T-helper 22 cell (primary cell): ENCODE data around the gene C3orf70.

ENCODE experiments used
- DNase-seq: peaks from one replicate; pipeline ENCODE4 v3.0.0-alpha.2; 2020; ENCODE audit warnings: low read depth

The C3orf70 gene

DNA sequence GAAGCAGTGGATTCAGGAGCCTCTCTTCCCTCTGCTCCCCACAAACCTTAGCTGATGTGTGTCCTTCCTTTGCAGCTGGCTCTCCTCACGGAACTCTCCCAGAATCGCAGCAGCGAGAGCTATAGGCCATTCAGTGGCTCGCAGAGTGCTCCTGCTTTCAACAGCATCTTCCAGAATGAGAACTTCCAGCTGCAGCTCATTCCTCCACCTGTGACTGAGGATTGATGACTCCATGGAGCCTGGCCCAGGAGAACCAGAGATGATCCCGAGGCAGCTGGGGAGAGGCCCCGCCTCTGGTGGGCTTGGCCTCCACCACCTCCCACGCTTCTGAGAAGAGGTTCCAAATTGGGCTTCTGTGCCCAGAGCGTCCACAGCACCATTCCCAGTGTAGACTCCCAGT, 101.1 kb downstream of the C3orf70 start:
- no peak for DNase-seq

DNA sequence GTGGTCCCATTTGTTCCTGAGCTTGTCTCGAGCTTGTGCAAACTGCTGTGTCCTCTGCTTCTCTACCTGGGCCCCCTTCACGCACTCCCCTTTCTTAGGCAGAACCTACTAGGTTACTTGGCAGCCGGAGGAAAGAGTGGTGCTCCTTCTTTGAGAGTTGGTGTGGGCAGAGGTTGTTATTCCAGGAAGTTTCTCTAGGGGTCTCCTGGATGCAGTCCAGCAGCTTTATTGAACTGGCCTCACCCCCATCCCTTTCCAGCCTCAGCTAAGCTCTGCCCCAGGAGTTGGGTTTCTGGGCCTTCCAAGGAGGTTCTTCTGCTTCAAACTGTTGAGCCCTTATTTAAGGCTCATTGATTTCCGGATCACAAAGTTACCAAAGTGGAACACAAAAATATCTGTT, 103.2 kb downstream of the C3orf70 start:
- no peak for DNase-seq

DNA sequence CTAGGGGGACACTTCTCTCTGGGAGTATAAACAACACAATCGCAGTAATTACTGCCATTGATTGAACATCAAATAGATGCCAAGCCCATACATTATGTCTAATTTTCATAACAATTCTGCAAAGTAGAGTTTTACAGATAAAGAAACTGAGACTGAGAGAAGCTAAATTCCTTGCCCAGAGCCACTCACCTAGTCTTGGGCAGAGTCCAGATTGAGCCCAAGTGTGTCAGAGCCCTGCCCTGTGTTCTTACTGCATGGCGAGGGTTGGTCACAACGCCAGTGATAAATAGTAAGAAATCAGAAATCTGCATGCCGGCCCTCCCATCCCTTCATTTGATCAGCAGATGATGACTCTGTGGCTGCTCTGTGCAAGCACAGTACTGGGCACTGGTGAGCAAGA, 106.3 kb downstream of the C3orf70 start:
- DNase-seq = no peak

DNA sequence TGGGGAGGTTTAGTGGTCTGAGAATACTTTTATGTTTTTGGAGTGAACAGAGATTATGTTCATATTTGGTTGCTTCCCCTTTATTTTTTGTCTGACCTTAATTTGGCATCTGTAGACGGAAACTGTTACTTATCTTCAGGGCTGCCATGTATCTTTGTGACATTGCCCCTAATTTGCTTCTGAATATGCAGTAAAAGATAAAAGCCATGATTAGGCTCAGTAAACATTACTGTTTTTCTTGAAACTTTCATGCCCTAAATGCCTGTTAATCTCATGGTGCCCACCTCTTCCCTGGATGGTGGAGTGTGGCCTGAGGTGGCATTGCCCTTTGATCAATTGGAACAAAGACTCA, 106.7 kb downstream of the C3orf70 start:
- no peak for DNase-seq

DNA sequence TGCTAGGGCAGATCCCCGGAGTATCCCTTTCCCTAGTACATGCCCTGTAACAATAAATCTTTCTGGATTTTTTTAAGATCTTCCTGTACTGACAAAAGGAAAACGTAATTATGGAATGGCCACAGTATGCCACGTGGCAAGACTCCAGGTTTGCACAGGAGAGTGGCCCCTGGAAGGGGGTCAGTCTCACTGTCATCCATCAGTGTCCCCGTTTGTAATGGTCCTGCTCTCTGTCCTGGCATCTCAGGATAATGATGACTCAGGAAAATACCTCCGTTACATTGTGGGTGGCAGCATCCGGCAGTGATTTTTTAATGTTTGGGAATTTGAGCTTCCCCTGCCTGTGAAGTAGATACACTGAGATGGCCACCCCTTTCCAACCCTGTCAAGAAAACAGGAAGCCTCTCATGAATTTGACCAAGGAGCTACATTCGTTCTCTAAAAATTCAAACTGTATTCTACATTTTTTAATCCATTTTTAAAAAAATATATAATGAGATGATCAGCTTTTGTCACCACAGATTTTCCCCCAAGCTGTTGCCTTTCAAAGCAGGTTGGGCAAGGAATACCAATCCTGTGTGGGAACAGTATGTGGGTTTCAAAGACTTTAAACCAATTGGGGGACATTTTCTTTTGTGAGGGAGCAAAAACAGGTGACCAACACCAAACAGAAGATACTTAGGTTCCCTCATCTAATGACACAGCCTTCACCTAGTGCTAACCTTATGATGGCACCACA, 110.4 kb downstream of the C3orf70 start:
- DNase-seq = no peak

DNA sequence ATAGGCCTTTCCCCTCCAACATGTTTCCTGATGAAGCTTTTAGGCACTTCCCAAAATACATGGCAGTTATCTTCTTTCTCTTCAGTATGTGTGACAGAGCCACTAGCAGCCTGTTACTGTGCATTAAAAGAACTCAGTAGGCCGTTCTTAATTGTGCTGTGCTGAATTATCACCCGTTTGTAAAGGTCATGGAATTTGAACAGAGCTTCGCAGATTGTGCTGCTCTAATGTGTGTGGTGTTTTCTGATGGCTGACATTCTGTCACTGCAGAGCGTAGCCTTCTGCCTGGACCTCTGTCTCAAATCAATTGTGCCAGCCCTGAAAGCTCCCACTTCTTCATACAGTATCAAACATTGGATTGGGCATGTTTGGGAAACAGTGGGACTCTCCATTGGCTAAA, 111.3 kb downstream of the C3orf70 start:
- no peak for DNase-seq

DNA sequence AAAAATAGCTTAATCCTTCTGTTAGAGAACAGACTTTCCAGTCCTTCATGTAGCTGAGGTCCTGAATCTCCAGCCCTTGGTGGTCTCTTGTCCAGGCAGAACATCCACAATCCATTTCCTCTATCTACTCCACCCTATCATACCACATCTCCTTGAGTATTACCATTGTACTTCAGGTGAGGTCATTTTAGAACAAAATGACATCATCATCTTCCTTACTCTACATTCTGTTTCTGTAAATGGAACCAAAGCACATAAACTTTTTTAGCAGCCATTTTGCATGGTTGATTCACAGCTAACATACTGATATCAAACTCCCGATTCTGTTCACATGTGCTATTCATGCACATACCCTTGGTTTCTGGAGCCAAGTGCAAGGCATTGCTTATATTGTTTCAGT, 112.4 kb downstream of the C3orf70 start:
- no peak for DNase-seq

DNA sequence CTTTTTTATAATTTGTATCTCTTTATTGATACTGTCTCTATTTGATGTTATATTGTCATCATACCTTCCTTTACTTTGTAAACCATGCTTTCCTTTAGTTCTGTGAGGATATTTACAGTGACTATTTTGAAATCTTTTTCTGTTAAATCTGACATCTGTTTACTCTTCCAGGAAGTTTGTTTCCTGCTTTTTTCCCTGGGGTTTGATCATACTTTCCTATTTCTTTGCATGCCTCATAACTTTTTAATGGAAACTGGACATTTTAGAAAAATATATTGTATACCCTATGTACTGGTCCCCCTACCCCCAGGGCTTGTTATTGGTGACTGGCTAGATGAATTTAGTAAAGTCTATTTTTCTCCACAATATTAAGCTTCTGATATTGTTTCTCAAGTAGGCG, 115.1 kb downstream of the C3orf70 start:
- no peak for DNase-seq

DNA sequence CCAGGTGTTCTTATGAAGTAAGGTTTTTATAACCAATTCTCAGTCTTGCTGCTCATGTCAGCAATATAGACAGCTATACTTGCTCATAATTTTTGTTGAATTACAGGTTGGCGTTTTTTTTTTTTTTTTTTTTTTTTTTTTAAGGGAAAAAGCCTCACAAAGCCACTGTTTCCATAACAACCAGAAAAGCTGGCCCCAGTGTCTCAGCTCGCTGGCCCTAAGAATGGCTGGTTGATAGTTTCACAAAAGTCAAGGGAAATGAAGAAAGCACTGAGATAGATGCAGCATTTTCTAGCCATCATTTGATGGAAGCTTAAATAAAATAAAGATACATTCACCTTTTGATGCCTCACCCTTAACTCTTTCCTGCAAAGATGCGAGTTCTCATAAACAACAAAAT, 121.9 kb downstream of the C3orf70 start:
- DNase-seq = no peak

DNA sequence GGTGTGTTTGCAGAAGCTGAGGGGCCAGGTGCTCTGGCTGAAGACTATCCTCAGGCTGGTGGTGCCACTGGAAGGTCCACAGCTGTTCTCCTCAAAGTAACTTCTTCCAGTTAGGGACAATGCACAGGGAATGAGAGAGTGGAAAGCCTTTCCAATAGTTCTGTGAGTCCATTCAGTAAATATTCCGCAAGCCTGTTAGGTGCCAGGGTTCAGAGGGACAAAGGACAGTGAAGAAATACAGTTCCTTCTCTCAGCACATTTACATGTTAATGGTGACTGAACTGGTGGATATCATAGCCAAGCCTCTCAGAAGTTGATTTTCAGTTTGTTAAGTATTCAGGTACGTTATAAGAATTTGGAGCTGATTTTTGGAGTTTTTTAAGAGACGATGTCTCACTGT, 122.5 kb downstream of the C3orf70 start:
- no peak for DNase-seq

DNA sequence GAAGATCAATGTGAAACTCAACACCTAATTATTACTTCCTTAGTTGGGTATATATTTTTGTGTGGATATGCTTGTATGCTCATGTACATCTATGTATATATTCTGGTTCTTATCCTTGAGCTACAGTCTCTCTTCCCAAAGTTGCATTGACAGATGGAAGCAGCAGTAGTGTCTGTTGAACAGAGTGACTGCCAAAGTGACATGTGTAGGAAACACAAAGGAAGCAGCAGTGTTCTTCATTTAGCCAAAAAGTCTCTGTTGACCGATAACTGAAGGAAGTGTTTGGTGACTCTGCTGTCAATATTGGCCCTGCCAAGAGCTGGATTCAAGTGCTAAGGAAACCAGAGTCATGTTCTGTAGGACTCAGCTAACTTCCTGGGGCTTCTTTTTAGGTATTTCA, 123.8 kb downstream of the C3orf70 start:
- DNase-seq = no peak

DNA sequence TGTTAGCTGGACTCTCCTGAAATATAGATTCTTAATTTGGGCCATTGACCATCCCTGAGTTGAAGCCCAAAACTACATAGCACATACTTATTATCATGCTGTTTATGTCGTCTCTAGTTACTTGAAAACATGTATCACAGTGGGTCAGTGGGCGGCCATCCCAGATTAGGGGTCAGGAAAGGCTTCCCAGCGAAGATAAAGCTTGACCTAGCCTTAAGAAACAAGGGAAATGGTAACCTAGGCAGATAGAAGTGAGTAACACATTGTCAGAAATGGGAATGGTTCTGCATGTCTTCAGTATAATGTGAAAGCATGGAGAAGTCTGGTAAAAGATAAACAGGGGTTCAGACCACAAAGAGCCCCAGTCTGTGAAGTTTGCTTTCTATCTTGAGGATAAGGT, 124.7 kb downstream of the C3orf70 start:
- no peak for DNase-seq
